SK-N-MC (cell line): ENCODE data around the gene UBL7.
"Not testable (repeated sequence)": the region's sequence is repeated elsewhere in the genome, so short reads cannot be mapped to it uniquely, and the experiment has no call there.

Source experiments
- DNase-seq: peaks from one replicate; pipeline ENCODE4 v3.0.0-alpha.2; 2011; ENCODE audit warnings: low read depth, low spot score
- H3K27ac ChIP-seq: fragments of 200-600 bp; sonication (generic); 2 replicates; pipeline ENCODE4 v1.5.1; 2016; ENCODE audit warnings: mixed run types
- H3K36me3 ChIP-seq: fragments of 200-600 bp; sonication (generic); 2 replicates; pipeline ENCODE4 v1.6.1; 2017; ENCODE audit warnings: antibody characterized with exemption, low read length, mixed read lengths; ENCODE audit not compliant: insufficient read depth
- H3K4me3 ChIP-seq: fragments of 200-600 bp; sonication (generic); 2 replicates; pipeline ENCODE4 v1.5.1; 2016
- H3K9ac ChIP-seq: fragments of 200-600 bp; sonication (generic); 2 replicates; pipeline ENCODE4 v1.8.0; 2017; ENCODE audit warnings: mixed run types, mixed read lengths; ENCODE audit not compliant: insufficient read length
- H3K9me3 ChIP-seq: fragments of 200-600 bp; sonication (generic); 2 replicates; pipeline ENCODE4 v1.6.1; 2017; ENCODE audit warnings: low read depth, mild to moderate bottlenecking, antibody characterized with exemption, low read length, moderate library complexity, mixed read lengths
- EZH2 ChIP-seq: fragments of 200-600 bp; sonication (generic); IDR thresholded peaks from one replicate; pipeline ENCODE4 v1.6.1; 2017; ENCODE audit warnings: antibody characterized with exemption
- FOXP2 ChIP-seq: optimal IDR thresholded peaks from 2 replicates; pipeline ENCODE3; 2011; ENCODE audit warnings: mild to moderate bottlenecking, moderate library complexity; ENCODE audit not compliant: insufficient read depth; ENCODE audit errors: extremely low read length, control extremely low read depth
- POLR2AphosphoS5 ChIP-seq: IDR thresholded peaks from 2 replicates; pipeline ENCODE4 v1.6.1; 2012; ENCODE audit warnings: mild to moderate bottlenecking, low read depth, low read length, borderline replicate concordance

Gene UBL7

DNA sequence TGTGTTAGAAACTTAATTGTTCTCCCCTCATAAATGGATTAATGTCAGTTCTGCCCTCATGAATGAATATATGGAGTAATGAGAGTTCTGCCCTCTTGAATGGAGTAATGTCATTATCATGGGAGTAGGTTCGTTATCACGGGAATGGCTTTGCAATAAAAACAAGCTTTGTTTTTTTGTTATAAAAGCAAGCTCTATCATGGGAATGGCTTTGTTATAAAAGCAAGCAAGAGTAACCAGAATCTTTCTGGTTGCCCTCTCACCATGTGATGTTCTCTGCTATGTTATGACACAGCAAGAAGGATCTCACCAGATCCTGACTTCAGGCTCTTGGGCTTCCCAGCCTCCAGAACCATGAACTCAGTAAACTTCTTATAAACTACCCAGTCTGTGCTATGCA is 38.4 kb upstream of the UBL7 start:
- Histone ChIP-seq H3K9ac (no peak overlapping the region), H3K4me3 (no peak overlapping the region), H3K9me3 (no peaks in the 10 kb centered on the region), H3K36me3 (no peaks in the 10 kb centered on the region), H3K27ac (no peak overlapping the region)
- no peak for DNase-seq
- TF ChIP-seq FOXP2: no peak
- no peak for TF ChIP-seq POLR2AphosphoS5
- TF ChIP-seq EZH2: no peak

DNA sequence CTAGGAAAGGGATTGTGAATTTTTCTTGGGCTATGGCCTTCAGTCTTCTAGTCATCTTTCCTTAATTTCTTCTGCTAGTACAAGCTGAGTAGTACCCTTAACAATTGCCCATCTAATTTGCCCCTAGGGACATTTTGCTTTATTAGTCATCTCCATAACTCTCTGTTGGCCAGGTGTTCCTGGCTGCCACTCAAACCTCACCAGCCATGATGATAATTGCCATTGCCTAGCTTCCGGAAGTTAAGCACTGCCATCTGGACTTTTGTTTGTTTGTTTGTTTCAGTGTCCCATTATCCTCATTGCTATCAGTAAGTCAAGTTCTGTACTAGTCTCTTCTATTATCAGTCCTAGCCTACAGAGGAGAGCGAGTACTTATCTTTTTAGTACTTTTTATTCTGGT is 36.6 kb upstream of the UBL7 start:
- DNase-seq: no peak
- TF ChIP-seq POLR2AphosphoS5 (no peak), FOXP2 (no peak), EZH2 (no peak)
- Histone ChIP-seq H3K9ac (no peak overlapping the region), H3K4me3 (no peak overlapping the region), H3K27ac (no peak overlapping the region), H3K9me3 (no peaks in the 10 kb centered on the region), H3K36me3 (no peaks in the 10 kb centered on the region)

GRCh38 chr15:74496648-74497047 is 35.7 kb upstream of the UBL7 start:
- H3K36me3 ChIP-seq: no peaks in the 10 kb centered on the region
- no peak overlapping the region for H3K9ac ChIP-seq

DNA sequence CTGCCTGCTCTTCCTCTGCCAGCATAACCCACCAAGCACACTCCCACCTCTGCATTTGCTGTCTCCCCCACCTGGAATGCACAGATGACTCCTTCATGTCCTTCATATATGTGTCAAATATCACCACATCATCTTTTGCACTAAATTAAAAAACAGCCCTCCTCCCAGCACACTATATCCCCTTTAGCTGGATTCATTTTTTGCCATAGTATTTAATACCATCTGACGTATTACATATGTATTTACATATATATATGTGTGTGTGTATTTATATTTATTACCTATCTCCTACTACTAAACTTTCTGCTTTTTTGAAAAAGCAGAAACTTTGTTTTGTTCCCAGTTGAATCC is 29.4 kb upstream of the UBL7 start:
- TF ChIP-seq POLR2AphosphoS5 (no peak), FOXP2 (no peak), EZH2 (no peak)
- DNase-seq: no peak
- Histone ChIP-seq H3K9me3 (no peaks in the 10 kb centered on the region), H3K36me3 (no peaks in the 10 kb centered on the region), H3K27ac (no peak overlapping the region), H3K9ac (no peak overlapping the region), H3K4me3 (no peak overlapping the region)

More at GRCh38 chr15:74496648-74497047, 35.7 kb upstream of the UBL7 start:
- Histone ChIP-seq H3K9me3 (no peaks in the 10 kb centered on the region), H3K4me3 (no peak overlapping the region), H3K27ac (no peak overlapping the region)
- no peak for TF ChIP-seq EZH2
- no peak for TF ChIP-seq POLR2AphosphoS5
- TF ChIP-seq FOXP2: no peak
- no peak for DNase-seq

- H3K36me3 ChIP-seq: no peaks in the 10 kb centered on the region
- no peak for TF ChIP-seq POLR2AphosphoS5
- no peak for TF ChIP-seq FOXP2
- no peak for TF ChIP-seq EZH2
- H3K9ac ChIP-seq: no peak overlapping the region
- no peaks in the 10 kb centered on the region for H3K9me3 ChIP-seq
- DNase-seq: peak; percentile 2
- H3K27ac ChIP-seq: no peak overlapping the region
- H3K4me3 ChIP-seq: no peak overlapping the region
Observed at GRCh38 chr15:74489518-74490338, 28.8 kb upstream of the UBL7 start.

DNA sequence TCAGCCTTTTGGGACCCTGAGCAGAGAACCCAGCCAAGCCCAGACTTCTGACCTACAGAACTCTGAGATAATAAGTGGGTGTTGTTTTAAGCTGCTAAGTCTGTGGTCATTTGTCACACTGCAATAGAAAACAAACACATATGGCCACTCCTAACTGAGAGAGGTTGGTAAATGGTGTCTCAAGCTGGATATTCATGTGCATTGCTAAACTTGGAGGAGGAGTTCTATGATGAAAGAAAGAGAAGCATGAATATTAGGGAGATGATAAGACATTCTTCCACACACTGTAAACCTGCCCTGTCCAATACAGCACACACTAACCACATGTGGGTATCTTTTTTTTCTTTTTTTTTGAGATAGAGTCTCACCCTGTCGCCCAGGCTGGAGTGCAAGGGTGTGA is 27.8 kb upstream of the UBL7 start:
- no peaks in the 10 kb centered on the region for H3K36me3 ChIP-seq
- H3K9ac ChIP-seq: no peak overlapping the region
- H3K9me3 ChIP-seq: no peaks in the 10 kb centered on the region
- H3K27ac ChIP-seq: no peak overlapping the region
- H3K4me3 ChIP-seq: no peak overlapping the region
- TF ChIP-seq EZH2 (no peak), FOXP2 (no peak), POLR2AphosphoS5 (no peak)
- DNase-seq: no peak

- no peak for DNase-seq
- no peaks in the 10 kb centered on the region for H3K9me3 ChIP-seq
- no peak overlapping the region for H3K27ac ChIP-seq
- H3K4me3 ChIP-seq: no peak overlapping the region
- no peaks in the 10 kb centered on the region for H3K36me3 ChIP-seq
- no peak for TF ChIP-seq EZH2
- TF ChIP-seq FOXP2: no peak
- TF ChIP-seq POLR2AphosphoS5: no peak
- no peak overlapping the region for H3K9ac ChIP-seq
Observed at GRCh38 chr15:74482661-74483060, 21.7 kb upstream of the UBL7 start.

- H3K4me3 ChIP-seq, H3K27ac ChIP-seq, H3K9ac ChIP-seq, H3K9me3 ChIP-seq, H3K36me3 ChIP-seq, DNase-seq: not testable (repeated sequence)
Observed at GRCh38 chr15:74480364-74480763, 19.4 kb upstream of the UBL7 start.

DNA sequence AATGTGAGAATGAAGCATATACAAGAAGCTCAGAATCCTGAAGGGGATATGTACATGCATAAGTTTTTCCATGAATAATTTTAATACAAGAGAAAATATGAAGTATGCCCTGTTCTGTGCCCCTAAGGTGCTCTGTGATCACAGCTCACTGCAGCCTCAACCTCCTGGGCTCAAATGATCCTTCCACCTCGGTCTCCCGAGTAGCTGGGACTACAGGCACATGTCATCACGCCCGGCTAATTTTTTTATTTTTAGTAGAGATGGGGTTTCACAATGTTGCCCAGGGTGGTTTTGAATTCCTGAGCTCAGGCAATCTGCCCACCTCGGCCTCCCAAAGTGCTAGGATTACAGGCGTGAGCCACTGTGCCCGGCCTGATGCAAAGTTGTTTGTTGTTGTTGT is 10.7 kb upstream of the UBL7 start:
- H3K36me3 ChIP-seq: peaks cover 12% of the 10 kb centered on the region; the same call in 1 of the 2 replicates
- H3K4me3 ChIP-seq, H3K27ac ChIP-seq, H3K9me3 ChIP-seq, DNase-seq, H3K9ac ChIP-seq: not testable (repeated sequence)
